HepG2 (cell line): Measurements from ENCODE around the gene PARP3. TPM values are rescaled to one million over a fixed set of nuclear protein-coding genes. Genes with fewer than 3 reads are reported as not detected.

Experiments used
- ATF2 ChIP-seq: sonication (generic); formaldehyde crosslinking; IDR thresholded peaks from 2 replicates; pipeline ENCODE4 v1.4.0; 2020; ENCODE audit warnings: missing genetic modification reagents
- ERF ChIP-seq: IDR thresholded peaks from 2 replicates; pipeline ENCODE4 v1.6.1; 2018; ENCODE audit warnings: missing biosample characterization, missing genetic modification reagents
- KDM2A ChIP-seq: sonication (generic); formaldehyde crosslinking; IDR thresholded peaks from 2 replicates; pipeline ENCODE4 v1.4.0; 2020; ENCODE audit warnings: low read depth, missing genetic modification reagents, borderline replicate concordance
- MEIS1 ChIP-seq: sonication (generic); formaldehyde crosslinking; IDR thresholded peaks from 2 replicates; pipeline ENCODE4 v1.9.0; 2021; ENCODE audit warnings: mild to moderate bottlenecking, missing genetic modification reagents, moderate library complexity, borderline replicate concordance
- NFE2 ChIP-seq: sonication (generic); formaldehyde crosslinking; IDR thresholded peaks from 2 replicates; pipeline ENCODE4 v1.4.0; 2020; ENCODE audit warnings: missing genetic modification reagents
- PHF5A ChIP-seq: IDR thresholded peaks from one replicate; pipeline ENCODE4 v1.6.1; 2018; ENCODE audit warnings: low read depth, missing genetic modification reagents; ENCODE audit not compliant: unreplicated experiment
- ZFP36 ChIP-seq: fragments of 150-350 bp; IDR thresholded peaks from 2 replicates; pipeline ENCODE4 v1.6.1; 2018; ENCODE audit warnings: borderline replicate concordance, low read length, low read depth; ENCODE audit not compliant: partially characterized antibody
- ZFP82 ChIP-seq: sonication (generic); formaldehyde crosslinking; IDR thresholded peaks from 2 replicates; pipeline ENCODE4 v1.5.1; 2020; ENCODE audit warnings: mild to moderate bottlenecking, missing genetic modification reagents, borderline replicate concordance
- ZNF180 ChIP-seq: sonication (generic); formaldehyde crosslinking; IDR thresholded peaks from 2 replicates; pipeline ENCODE4 v1.4.0; 2020; ENCODE audit warnings: low read depth, missing genetic modification reagents, borderline replicate concordance
- ZNF24 ChIP-seq: fragments of 450-650 bp; IDR thresholded peaks from 2 replicates; pipeline ENCODE4 v1.6.1; 2017; ENCODE audit warnings: antibody characterized with exemption, mild to moderate bottlenecking
- ZNF274 ChIP-seq: sonication (generic); formaldehyde crosslinking; IDR thresholded peaks from 2 replicates; pipeline ENCODE4 v1.5.1; 2020; ENCODE audit warnings: mild to moderate bottlenecking, missing genetic modification reagents
- ZNF646 ChIP-seq: sonication (generic); formaldehyde crosslinking; IDR thresholded peaks from 2 replicates; pipeline ENCODE4 v1.9.0; 2021; ENCODE audit warnings: mild to moderate bottlenecking, missing genetic modification reagents
- polyA plus RNA-seq, 8 experiments: library from polyadenylated mRNA; depleted of rRNA in 3 of 8; stranded (reverse) in 7 of 8; unstranded in 1 of 8; fragments of >200 nt; fragmentation: Illumina TruSeq in 4 of 8; extraction: Trizol in 4 of 8; gene quantifications; 2 replicates each; pipeline versions ENCODE4 v1.2.1 to v1.2.3, GENCODE V29; 2011 to 2016; ENCODE audit warnings: low read depth in 4 of 8, missing spikeins in 1 of 8, mixed read lengths in 1 of 8; ENCODE audit not compliant: insufficient read depth in 1 of 8
- total RNA-seq, 5 experiments: library from RNA; depleted of rRNA; stranded (reverse); fragments of >200 nt; fragmentation: Illumina TruSeq; extraction: Trizol; gene quantifications; 2 replicates each; pipeline ENCODE4 v1.2.3, GENCODE V29; 2016; ENCODE audit warnings: low read depth in 1 of 5
- TF ChIP-seq, protein P1 (sequence below): IDR thresholded peaks from 2 replicates; pipeline ENCODE4 v1.6.1; 2018; ENCODE audit warnings: missing genetic modification reagents, mild to moderate bottlenecking, missing compliant biosample characterization
- TF ChIP-seq, protein P2 (sequence below): sonication (generic); formaldehyde crosslinking; IDR thresholded peaks from 2 replicates; pipeline ENCODE4 v1.8.1; 2023; ENCODE audit warnings: mild to moderate bottlenecking, missing genetic modification reagents

Gene PARP3
- total and polyA plus RNA-seq, 2 of the 13 experiments (the other 11 are each of a cell fraction or from before 2014, with no cell fraction given): 11.2 to 21.5 TPM

DNA sequence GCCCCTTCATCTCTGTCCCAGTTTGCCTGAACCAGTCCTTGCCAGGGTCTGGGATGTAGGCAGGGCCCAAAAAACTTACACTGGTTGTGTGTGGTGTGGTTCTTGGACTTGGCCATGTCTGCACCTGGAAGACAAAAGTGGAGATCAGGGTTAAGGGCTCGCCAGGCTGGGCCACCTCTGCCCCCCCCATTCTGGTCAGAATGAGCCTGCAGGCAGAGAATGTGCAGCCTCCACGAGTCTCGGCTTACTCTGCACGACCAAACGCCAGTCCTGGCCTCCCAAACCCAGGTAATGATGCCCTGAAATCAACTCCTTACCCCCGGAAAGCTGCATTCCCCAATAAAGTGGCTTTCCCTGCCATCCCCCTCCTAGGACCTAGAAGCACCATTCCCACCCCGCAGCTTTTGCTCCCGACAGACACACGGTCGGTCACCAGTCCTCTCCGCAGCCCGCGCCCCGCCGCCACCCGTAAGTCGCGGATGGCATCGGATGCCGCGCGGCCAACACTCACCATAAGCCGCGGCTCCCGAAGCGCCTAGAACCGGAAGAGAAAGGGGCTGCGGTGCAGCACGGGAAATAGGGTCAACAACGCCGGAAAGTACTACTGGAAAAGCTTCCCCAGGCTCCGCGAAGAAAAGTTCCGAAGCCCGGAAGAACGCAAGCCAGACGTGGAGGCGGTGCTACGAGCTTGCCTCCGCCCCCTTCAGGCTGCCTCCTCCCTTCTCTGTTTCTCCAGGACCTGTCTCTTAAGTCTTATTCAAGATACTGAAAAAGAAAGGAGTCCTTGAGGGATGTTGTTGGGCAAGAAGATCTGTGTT, 53.4 kb downstream of the PARP3 start, which contains the start of gene RPL29 (continued):
- TF ChIP-seq ZNF646 (CRISPR knock-in tag) (0 out of 2 replicates have a peak, but pooled peaks have one; percentile 26), NFE2 (CRISPR knock-in tag) (no peak), ZFP36 (no peak), MEIS1 (peak; percentile 61; the same call in 1 of the 2 replicates), ZNF180 (no peak), ZNF274 (CRISPR knock-in tag) (peak; percentile 74; the same call in 1 of the 2 replicates), KDM2A (peak; percentile 92), ERF (CRISPR knock-in tag) (peak; percentile 94), ZNF24 (0 out of 2 replicates have a peak, but pooled peaks have one; percentile 35), ZFP82 (CRISPR knock-in tag) (no peak), ATF2 (CRISPR knock-in tag) (peak; percentile 68; the same call in 1 of the 2 replicates), PHF5A (CRISPR knock-in tag) (peak; percentile 23)
- TF ChIP-seq, protein P1, sequence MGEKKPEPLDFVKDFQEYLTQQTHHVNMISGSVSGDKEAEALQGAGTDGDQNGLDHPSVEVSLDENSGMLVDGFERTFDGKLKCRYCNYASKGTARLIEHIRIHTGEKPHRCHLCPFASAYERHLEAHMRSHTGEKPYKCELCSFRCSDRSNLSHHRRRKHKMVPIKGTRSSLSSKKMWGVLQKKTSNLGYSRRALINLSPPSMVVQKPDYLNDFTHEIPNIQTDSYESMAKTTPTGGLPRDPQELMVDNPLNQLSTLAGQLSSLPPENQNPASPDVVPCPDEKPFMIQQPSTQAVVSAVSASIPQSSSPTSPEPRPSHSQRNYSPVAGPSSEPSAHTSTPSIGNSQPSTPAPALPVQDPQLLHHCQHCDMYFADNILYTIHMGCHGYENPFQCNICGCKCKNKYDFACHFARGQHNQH (CRISPR knock-in tag): peak; percentile 94
- TF ChIP-seq, protein P2, sequence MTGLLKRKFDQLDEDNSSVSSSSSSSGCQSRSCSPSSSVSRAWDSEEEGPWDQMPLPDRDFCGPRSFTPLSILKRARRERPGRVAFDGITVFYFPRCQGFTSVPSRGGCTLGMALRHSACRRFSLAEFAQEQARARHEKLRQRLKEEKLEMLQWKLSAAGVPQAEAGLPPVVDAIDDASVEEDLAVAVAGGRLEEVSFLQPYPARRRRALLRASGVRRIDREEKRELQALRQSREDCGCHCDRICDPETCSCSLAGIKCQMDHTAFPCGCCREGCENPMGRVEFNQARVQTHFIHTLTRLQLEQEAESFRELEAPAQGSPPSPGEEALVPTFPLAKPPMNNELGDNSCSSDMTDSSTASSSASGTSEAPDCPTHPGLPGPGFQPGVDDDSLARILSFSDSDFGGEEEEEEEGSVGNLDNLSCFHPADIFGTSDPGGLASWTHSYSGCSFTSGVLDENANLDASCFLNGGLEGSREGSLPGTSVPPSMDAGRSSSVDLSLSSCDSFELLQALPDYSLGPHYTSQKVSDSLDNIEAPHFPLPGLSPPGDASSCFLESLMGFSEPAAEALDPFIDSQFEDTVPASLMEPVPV (CRISPR knock-in tag): peak; percentile 72; the same call in 1 of the 2 replicates
